Amygdala (tissue), 56 donors: ENCODE measurements around the gene GNA14.

Experiments
- DNase-seq, 56 donors: peaks; one replicate each; lab custom pipeline; 2025; lab: John Stamatoyannopoulos, UW

The GNA14 gene

DNA sequence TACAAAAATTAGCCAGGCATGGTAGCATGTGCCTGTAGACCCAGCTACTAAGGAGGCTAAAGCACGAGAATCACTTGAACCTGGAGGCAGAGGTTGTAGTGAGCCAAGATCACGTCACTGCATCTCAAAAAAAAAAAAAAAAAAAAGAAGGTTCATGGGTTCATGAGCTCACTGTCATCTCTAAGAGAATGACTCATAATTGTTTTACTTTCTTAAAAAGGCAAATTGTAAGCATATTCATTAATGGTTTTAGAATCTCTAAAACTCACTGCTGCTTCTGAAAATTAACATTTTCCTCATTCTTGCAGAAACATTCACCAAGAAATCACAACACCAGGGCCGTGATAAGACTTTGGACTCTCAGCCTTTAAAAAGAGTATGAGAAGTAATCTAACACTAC lies 103.6 kb downstream of the GNA14 start:
- no peak for DNase-seq

DNA sequence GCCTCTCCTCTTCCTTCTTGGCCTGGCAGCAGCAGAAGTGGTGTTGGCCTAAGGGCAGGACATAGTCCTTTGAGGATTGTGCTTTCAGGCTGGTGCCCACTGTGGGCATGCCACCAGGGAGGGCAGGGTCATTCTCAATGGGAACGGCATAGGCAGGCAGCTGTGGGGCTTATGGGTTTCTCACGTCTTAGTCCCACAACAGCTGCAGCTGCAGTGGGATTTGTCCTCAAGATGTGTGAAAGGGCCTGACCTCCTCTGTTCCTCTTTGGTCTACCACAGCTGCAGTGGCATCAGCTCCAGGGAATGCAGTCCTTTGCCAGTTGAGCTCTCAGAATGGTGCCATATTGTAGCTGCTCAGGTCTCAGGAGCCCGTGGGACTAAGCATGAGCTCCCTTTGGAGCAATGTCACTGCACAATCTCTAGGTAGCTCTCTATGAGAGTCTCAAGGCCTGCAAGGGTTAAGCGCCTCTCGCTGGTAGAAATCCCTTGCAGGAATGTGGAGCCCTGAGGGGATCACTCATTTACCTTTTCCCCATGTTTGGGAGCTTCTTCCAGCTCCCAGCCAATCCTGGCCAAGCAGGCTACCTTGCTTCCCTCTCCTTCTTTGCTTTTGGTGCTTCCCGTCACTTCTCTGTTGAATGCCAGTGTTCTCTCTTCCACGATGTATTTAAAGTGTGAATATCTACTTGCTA lies 104.8 kb downstream of the GNA14 start:
- DNase-seq = no peak

DNA sequence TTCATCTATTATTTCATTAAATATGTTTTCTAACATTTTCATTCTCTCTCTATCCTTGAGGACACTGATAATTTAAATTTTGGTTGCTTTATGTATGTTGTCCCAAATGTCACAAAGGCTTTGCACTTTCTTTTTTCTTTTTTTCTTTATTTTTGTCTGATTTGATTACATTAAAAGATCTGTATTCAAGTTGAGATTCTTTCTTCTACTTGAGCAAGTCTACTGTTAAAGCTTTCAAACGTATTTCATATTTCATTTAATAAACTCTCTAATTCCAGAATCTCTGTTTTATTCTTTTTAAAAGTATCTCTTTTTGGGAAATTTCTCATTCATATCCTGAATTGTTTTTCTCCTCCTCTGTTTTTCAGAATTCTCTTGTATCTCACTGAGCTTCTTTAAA lies 106.5 kb downstream of the GNA14 start:
- DNase-seq = no peak

DNA sequence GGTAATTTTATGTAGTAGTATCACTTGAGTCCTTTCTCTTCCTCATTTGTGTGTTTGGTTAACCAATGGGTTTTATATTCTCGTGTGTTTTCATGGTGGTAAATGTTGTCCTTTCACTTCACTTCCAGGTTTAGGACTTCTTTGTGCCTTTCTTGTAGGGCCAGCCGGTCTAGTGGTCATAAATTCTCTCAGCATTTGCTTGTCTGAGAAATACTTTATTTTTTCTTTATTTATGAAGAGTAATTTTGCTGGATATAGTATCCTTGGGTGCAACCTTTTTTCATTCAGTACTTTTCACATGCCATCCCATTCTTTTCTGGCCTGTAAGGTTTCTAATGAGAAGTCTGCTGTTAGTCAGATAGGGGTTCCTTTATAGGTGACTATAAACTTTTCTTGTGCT lies 107.1 kb downstream of the GNA14 start:
- no peak for DNase-seq

DNA sequence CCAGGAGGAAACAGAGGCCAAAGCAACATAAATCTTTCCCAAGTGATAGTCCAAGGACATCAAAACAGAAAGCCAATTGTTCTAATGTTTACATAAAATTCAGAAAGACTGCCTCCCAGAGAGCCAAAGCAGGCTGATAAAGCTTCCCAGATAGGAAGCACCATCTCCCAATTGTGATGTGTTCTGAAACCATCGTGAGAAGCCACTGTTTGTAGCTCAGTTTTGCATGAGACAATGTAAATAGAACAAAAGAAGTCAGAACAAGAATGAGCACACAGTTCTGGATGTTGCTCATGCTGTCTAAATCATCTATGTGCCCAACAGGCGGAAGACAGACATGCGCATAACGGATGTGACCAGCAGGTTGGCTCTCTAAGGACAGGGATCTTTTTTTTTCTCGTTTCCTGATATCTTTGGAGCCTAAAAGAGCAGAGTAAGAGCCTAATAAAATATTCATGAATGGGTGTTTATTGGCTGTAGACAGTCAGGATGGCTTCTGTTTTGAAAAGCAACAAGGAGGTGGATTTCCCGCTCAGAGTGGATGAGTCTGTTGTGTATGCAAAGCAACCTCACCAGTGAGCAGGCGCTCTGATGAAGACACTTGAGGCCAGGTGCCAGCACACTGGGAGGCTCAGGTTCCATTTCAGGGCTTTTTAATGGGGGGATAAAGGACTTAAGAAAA lies 113.6 kb downstream of the GNA14 start:
- peak in 32 of 56 donors; percentile 4 to 70 (median 36) for DNase-seq

DNA sequence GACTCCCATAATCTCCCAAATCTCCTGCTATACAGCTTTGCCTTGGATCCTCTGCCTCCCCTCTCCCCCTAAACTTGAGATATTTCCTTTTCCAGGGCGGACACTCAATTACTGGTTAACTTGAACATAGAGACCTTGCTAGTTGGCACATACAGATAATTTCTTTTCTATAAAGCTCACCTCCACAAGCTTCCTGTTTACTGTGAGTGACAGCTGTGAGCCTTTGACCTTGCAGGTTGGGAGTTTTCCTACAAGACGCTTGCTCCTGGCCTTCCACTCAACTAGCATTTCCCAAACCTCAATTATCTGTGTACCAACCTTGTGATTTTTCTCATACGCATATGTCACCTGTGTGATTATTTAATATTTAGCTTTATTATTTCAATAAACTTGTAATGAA lies 114.5 kb downstream of the GNA14 start:
- DNase-seq = no peak

DNA sequence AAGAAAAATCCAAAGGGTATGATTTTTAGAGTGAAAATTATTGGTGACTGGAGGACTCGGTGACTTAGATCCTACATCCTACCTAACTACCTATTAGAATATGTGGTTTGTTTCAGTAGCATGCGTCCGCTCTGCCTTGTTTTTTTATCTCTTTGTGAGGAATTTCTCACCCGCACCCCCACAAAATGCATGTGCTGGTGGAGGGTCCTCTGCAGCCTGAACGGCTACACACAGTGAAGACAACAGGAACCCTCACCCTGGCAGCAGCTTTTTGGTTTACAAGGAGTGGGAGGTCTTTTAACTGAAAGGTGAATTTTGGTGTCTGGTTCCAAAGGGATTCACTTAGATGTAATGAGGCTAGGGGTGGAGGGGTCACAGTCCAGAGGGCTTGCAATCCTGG lies 115.5 kb downstream of the GNA14 start:
- no peak for DNase-seq

DNA sequence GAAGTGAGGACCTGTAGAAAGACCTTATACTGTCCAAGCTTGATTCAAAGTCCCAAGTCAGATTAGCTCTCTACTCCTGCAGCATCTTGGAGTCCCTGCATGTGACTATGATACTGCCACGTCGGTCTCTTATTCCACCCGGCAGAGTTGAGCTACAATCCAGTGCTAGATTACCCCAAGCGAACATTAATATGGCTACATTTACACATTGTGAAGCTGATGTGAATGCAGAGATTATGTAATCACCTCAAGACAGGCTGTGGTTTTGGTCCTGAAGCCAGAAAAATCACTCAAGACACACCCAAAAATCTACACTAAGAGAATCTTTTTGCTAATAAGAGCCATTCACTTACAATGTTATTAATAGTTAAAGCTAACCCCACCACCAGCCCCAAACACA lies 116.7 kb downstream of the GNA14 start:
- no peak for DNase-seq

DNA sequence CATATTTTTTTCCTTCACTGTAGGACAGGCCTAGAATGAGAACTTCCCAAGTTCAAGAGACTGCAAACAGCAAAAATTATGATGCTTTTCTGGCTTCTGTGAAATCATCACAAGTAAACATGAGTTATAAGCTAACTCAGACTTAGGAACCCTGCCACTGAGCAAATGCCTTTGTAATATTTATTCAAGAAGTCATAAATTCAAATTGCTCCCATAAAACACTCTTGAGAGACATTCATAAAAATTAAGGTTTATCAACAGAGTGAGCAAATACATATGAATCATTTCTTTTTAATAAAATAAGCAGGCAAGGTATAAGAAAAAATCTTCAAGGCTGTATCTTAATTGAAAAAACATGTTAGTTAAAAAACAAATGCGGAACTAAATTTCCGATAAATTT lies 124.2 kb downstream of the GNA14 start:
- no peak for DNase-seq

DNA sequence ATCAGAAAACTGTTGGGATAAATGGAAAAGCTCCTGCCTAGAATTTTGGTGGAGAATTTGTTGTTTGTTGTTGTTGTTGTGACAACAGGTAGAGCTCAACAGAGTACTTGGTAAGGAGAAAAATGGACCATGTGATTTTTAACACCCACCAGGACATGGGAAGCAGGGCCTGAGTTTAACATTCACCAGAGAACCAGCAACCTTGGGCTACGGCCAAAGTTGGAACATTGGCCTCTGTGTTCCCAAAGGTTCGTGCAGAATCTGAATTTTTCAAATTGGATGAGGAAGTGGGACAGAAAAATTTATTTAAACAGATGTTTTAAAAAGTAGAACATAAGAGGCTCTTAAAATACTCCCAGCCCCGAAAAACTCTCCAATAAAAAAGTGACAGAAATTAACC lies 127.0 kb downstream of the GNA14 start:
- DNase-seq = peak in 40 of 56 donors; percentile 5 to 77 (median 32)

DNA sequence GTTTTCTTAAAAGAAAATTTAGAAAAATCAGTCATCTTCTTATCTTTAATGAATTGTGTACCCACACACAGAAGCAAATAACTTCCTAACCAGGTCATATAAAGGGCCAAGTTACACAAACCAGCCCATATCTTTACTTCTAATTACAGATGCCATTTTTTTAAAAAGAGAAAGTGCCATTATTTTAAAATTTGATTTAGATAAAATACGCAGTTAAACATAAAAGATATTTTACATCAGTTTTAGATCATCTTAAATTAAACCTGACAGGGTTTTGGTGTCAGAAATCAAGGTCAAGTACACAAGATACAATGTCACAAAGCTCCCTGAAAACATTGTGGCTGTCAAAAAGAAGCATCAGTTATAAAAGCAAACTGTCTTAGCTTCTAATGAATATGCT lies 129.4 kb downstream of the GNA14 start:
- DNase-seq = no peak

DNA sequence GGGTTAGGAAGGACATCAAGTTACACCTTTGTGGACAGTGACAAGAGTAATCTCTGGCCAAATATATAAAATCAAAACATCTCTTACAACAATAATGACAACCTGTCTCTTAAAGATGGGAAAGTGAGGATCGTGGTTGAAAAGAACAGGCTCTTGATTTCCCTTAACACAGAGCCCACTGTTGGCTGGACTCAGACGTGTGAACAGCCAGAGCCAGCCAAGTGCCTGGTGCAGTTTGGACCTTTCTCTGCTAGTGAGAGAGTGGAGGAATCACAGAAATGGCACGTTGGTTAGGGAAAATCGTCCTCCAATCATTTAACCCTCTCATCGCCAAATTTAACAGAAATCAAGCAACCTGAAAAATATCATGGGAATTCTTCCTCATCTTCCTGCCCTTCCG lies 131.3 kb downstream of the GNA14 start:
- peak in 9 of 56 donors; percentile 1 to 35 (median 8) for DNase-seq

DNA sequence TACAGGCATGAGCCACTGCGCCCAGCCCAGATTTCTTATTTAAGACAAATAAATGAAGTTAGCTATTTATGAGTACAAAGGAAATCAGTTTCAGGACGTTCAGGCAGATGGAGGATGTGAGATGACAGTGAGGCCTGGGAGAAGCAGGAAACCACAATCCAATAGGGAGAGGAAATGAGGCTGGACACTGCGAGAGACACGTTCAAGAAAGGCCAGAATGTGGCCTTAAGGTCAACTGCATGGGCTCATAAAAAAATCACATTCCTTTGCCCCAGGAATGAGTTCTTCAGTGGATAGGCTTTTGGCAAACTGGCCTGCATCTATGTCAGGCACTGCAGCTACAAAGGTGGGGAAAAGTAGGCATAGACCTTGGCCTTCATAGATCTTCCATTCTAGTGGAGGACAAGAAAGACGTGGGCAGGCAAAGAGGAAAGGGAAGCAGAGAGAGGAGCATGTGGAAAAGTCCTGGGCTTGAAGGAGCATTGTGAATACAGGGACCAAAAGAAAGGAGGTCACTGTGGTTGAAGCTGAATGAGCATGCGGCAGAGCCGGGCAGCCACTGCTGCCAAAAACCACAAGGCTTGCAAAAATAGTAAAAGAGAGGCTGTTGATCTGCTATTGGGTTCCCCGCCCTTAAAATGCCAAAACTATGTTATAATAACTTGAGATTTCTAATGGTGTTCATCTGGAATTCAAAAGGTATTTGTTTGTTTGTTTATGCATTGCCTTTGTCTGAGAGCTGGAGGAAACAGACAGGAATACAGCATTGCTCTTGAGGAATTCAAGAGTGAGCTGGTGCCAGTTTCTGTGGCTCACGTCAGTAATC lies 133.0 kb downstream of the GNA14 start:
- DNase-seq = peak in 13 of 56 donors; percentile 2 to 54 (median 25)

DNA sequence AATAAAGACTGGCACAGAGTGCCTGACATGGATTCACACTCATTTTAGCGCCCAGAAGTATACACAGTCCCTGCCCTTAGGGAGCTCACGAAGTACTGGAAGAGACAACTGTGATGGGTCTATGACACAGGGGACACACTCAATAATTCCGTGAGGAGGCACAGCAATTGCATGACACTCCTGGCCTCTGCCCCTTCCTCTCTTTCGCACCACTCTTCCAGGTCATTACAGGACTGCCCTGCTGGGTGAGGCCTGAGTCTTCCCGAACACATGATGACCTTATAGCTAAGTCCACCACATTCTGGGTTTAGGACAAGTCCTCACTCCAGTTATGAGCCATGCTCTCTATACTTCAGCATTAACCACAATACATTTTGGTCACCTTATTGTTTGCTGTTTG lies 134.7 kb downstream of the GNA14 start:
- DNase-seq = no peak

DNA sequence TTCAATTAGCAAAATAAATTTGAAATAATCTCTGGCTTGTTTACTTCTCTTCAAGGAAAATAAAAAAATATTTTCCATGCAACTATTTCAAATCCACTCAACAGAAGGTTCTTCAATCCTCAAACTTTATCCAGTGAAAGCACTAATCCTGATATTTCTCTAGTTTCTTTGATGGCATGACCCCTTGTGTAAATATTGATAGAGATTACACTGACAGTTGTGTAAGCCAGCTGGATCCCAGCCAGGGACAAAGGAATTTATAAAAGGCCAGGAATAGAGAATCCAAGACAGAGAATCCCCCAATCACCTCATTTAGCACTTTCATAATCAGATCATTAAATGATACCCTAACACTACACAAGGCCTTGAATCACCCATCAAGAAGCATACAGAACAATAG lies 135.2 kb downstream of the GNA14 start:
- DNase-seq = no peak

DNA sequence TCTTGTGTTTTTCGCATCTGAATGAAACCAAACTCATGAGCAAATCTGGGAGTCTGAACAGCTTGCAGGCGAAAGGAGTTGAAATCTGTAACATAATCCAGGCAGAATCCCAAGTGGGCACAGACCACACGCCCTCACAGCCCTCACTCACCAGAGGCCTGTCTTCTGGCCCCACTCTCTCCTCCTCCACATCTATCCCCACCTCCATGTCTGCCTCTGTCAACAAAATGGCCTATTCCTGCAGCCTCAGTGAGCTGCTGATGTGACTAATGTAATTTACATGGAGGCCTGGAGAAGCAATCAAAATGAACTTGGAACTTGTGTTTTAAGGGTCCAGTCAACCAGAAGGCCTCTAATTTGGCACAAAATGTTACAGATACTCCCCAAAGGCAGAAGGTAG lies 136.6 kb downstream of the GNA14 start:
- DNase-seq = no peak

DNA sequence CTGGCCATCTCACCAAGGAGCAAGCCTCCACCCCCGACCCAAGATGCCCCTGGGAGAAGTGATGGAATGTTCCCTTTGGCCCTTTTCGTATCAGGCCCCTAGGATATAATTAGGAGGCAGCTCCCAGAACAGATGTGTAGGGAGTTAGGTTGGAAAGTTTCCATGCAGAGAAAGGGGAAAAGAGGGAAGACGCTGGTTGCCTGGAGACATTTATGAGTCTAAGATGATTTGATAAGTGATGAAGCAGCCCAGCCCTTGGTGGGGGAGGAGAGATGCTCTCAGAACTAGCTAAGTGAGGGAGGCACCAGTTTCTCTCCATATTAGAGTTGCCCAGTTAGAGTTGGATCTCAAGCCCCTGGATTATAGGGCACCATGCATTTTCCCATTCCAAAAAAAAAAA lies 137.5 kb downstream of the GNA14 start:
- DNase-seq = no peak

DNA sequence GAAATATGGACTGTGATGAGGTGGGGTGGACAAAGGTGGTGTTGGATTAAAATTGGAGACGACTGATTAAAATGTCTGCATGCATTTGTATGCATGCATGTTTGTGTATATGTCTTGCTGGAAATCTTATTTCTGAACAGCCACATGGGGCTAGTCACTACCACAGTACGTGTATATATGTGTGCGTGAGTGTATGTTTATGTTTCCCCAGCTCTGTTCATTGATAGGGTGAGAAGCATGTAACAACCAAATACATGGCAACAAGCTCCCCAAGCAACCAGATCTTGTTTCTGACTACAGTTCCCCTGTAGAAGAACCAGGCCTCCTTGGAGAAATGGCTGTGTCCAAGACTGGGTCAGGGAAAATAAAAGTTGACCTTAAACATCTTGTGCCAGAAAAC lies 139.7 kb downstream of the GNA14 start:
- DNase-seq = no peak

DNA sequence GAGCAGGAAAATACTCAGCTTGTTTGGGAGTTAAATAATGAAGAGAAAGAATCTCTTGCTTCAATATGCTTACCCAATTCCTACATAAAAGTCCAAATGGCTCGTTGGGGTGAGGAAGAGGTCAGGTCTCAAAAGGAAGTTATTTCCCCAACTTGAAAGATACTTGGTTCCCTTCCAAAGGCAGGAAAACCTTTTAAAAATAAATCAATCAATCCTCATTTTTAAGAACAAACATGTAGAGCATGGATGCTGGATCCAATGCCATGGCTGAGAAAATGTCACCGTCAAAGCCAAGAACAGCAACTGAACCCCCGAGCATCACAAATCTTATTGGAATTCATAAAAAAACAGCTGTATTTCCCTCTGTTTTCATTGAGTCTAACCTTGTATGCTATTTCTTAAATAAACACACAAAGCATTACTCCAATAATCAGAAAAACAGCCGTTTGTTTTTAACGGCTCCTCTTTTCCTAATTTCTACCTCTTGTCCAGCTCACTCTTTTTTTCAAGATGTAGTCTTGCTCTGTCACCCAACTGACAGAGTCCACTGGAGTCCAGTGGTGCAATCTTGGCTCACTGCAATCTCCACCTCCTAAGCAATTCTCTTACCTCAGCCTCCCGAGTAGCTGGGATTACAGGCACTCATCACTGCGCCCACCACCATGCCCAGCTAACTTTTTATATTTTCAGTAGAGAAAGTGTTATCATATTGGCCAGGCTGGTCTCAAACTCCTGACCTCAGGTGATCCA lies 140.7 kb downstream of the GNA14 start:
- no peak for DNase-seq

DNA sequence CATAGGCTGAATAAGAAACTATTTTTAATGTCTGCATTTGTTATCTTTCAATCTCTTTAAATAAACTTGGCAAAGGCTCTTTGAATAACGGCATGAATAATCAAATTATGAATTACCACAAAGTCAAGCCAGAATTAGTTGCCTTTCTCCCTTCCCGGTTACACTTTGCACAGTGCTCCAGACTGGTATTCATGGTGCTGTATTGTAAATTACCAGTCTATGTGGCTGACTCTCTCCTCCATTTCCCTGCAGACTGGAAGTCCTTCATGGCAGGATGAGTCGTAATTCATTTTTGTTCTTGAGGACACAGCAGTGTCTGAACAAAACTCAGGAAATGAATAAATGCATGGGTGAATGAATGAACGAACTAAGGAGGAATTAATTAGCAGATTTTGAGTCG lies 142.9 kb downstream of the GNA14 start:
- DNase-seq = no peak

DNA sequence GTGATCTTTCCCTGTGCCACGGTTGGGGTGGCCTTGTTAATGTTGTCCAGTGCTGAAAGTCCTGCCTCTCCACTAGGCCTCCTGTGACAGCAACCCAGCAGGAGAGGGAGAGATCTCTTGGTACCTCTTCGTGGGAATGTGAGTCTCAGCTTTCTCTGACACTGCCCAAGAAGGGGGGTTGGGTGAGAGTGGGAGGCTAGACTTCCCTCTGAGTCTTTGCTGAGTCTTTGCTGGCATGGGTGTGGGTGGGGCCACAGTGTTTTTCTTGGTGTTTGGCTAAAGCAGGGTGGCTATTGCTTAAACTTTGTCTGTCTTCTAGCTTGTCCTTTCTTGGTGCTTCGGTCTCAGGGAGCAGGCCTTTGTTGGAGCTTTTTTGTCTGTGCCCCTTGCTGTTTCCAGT lies 145.6 kb downstream of the GNA14 start:
- no peak for DNase-seq
